ENCODE results near the gene SUSD4. TPM values are rescaled to one million over a fixed set of nuclear protein-coding genes. Genes with fewer than 3 reads are reported as not detected.

Gene SUSD4
- total and polyA plus RNA-seq, 2 donors (not counting 3 experiments of a cell fraction or from before 2014, with no cell fraction given) = not detected

DNA sequence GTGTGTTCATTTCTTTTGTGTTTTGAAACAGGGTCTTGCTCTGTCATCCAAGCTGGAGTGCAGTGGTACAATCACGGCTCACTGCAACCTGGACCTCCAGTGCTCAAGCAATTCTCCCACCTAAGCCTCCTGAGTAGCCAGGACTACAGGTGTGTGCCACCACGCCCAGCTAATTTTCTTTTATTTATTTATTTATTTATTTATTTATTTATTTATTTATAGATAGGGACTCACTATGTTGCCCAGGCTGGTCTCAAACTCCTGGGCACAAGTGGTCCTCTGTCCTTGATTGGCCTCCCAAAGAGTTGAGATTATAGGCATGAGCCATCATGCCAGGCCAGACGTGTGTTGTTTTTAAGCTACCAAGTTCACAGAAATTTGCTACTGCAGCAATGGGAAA lies 177.2 kb downstream of the SUSD4 start:
- Histone ChIP-seq H2AFZ (ENCODE audit: low read depth, low read length) (no peak overlapping the region), H3K9ac (replicated peaks; ENCODE audit: extremely low read depth, insufficient read depth, low read length) (no peak overlapping the region), H3K9me3 (replicated peaks; ENCODE audit: control insufficient read depth, insufficient read depth, low read length) (no peaks in the 10 kb centered on the region), H3K27me3 (ENCODE audit: control insufficient read depth in 2 of 2, insufficient read depth in 2 of 2, low read length in 2 of 2) (no peaks in the 10 kb centered on the region), H3K36me3 (ENCODE audit: control insufficient read depth in 2 of 2, extremely low read depth in 1 of 2, insufficient read depth in 2 of 2, low read length in 2 of 2) (no peaks in the 10 kb centered on the region), H3K79me2 (ENCODE audit: control insufficient read depth, insufficient read depth, low read length) (no peaks in the 10 kb centered on the region), H3K4me2 (ENCODE audit: insufficient read depth, low read length) (no peak overlapping the region), H3K9me1 (replicated peaks; ENCODE audit: control insufficient read depth, extremely low read depth, insufficient read depth, low read length) (no peaks in the 10 kb centered on the region), H4K20me1 (replicated peaks; ENCODE audit: control insufficient read depth, extremely low read depth, insufficient read depth, low read length) (no peaks in the 10 kb centered on the region), H3K4me1 (ENCODE audit: control insufficient read depth, extremely low read depth, insufficient read depth, low read length) (no peaks in the 10 kb centered on the region), H3K4me3 (replicated peaks in 1 of 3; ENCODE audit: insufficient read depth in 1 of 3, low read depth in 1 of 3, low read length in 3 of 3) (no peak overlapping the region), H3K27ac (ENCODE audit: insufficient read depth, low read depth, low read length) (no peak overlapping the region)
- TF ChIP-seq, protein P1, sequence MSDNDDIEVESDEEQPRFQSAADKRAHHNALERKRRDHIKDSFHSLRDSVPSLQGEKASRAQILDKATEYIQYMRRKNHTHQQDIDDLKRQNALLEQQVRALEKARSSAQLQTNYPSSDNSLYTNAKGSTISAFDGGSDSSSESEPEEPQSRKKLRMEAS (IDR thresholded peaks at IDR 0.05; ENCODE audit: insufficient read depth, insufficient read length) = no peak
- TF ChIP-seq, protein P2, sequence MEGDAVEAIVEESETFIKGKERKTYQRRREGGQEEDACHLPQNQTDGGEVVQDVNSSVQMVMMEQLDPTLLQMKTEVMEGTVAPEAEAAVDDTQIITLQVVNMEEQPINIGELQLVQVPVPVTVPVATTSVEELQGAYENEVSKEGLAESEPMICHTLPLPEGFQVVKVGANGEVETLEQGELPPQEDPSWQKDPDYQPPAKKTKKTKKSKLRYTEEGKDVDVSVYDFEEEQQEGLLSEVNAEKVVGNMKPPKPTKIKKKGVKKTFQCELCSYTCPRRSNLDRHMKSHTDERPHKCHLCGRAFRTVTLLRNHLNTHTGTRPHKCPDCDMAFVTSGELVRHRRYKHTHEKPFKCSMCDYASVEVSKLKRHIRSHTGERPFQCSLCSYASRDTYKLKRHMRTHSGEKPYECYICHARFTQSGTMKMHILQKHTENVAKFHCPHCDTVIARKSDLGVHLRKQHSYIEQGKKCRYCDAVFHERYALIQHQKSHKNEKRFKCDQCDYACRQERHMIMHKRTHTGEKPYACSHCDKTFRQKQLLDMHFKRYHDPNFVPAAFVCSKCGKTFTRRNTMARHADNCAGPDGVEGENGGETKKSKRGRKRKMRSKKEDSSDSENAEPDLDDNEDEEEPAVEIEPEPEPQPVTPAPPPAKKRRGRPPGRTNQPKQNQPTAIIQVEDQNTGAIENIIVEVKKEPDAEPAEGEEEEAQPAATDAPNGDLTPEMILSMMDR (IDR thresholded peaks at IDR 0.05; ENCODE audit: extremely low read depth in 1 of 2, insufficient read depth in 1 of 2, low read depth in 1 of 2, low read length in 2 of 2) = no peak
- TF ChIP-seq POLR2A (IDR thresholded peaks at IDR 0.05; ENCODE audit: low read depth, low read length) (no peak), POLR2AphosphoS5 (IDR thresholded peaks at IDR 0.05; ENCODE audit: insufficient read depth, low read depth, low read length) (no peak), JUN (IDR thresholded peaks at IDR 0.05; ENCODE audit: borderline replicate concordance, insufficient read depth, insufficient read length, low read depth) (no peak), MYC (IDR thresholded peaks at IDR 0.05; ENCODE audit: low read depth, low read length) (no peak)
- FAIRE-seq (no peak), DNase-seq (ENCODE audit: low read depth, low spot score) (no peak)
- BruUV-seq (replicated peaks) = no TSS peak
- dilution Hi-C loops (cut with MboI; ENCODE audit: extremely low pct_ligation_motif_present, low sequenced_read_pairs) (no loop called here), intact Hi-C loops (cut with micrococcal nuclease) (no loop called here)
- POLR2A ChIA-PET = no interaction called here
- CTCF ChIA-PET = interaction anchor here (1.3 kb wide), 1 partner anchor 53 kb away, joined by 4 read pairs; no protein-coding TSS in a partner anchor
